GM18502 (cell line): ENCODE data around the gene STK31.
A peak's percentile ranks its signal among the peaks of the same experiment; 100 is the strongest.
"Not testable (repeated sequence)": the region's sequence is repeated elsewhere in the genome, so short reads cannot be mapped to it uniquely, and the experiment has no call there.

Experiments used
- ATAC-seq: cut with Tn5 transposase; IDR thresholded peaks from one replicate; pipeline ENCODE4 v1.9.1; 2021; ENCODE audit warnings: mild to moderate bottlenecking; ENCODE audit not compliant: unreplicated experiment, poor library complexity

The STK31 gene

DNA sequence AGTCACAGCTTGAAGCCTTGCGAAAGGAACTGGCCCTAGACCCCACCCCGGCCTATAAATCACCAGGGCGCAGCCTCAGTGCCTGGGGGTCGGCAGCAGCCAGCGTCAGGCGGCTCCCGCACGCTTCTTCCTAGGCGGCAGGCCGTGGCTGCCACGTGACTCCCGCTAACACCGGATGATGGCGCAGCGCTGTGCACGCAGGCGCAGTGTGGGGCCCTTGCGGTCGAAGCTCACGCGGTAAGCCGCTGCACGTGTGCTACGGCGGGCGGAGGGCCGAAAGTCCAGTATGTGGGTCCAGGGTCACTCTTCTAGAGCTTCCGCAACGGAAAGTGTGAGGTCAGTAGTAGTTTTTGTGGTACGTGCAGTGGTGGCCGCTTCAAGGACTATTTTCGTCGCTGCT is at the start of gene STK31:
TSS of gene STK31 (plus strand) at position 220 of the 400 bp plus-strand sequence. CDS start at position 287, 67 bp downstream.
- ATAC-seq = no peak

DNA sequence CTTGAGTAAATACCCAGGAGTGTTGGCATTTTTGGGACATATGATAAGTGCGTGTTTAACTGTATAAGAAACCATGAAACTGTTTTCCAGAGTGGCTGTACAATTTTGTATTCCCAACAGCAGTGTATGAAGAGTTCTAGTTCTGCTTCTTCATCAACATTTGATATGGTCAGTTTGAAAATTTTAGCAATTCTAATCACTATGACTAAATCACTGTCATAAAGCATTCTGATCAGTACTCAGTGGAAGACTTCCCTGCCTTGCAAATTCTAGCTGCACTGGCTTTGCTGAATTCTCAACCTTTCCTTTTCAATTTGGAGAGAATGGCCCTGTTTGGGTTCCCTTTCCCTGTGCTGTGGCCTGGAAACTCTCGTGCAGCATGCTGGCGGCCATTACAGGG is 48.6 kb upstream of the STK31 start:
- ATAC-seq = no peak

GRCh38 chr7:23662124-23662983 is 47.7 kb upstream of the STK31 start:
- ATAC-seq = no peak

GRCh38 chr7:23662984-23663313 is 47.1 kb upstream of the STK31 start:
- ATAC-seq = no peak

DNA sequence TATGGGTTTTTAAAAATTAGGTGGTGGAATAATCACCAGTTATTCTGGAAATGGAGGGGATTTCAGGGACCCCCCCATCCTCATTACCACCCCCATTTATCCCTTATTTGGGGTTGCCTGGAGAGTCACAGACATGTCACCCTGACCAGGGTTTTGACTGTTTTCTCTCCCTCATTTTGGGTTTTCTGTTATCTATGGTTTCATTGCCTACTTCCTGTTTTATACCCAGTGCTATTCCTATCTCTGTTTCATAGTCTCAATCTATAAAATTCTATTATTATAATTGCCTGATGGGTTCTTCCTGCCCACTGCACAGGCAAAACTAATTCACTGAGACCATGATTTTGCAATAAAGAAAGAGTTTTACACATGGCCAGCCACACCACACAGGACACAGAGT is 45.9 kb upstream of the STK31 start:
- no peak for ATAC-seq

- no peak for ATAC-seq
Measured at GRCh38 chr7:23672033-23672432, 38.0 kb upstream of the STK31 start.

GRCh38 chr7:23679898-23680413 is 30.1 kb upstream of the STK31 start, which contains the start of gene FAM221A:
FAM221A (plus strand) TSS chr7:23680199; CDS start chr7:23680219, 20 bp downstream.
- ATAC-seq = peak; percentile 91

GRCh38 chr7:23680414-23681405 is 29.3 kb upstream of the STK31 start:
- ATAC-seq = peak; percentile 36

DNA sequence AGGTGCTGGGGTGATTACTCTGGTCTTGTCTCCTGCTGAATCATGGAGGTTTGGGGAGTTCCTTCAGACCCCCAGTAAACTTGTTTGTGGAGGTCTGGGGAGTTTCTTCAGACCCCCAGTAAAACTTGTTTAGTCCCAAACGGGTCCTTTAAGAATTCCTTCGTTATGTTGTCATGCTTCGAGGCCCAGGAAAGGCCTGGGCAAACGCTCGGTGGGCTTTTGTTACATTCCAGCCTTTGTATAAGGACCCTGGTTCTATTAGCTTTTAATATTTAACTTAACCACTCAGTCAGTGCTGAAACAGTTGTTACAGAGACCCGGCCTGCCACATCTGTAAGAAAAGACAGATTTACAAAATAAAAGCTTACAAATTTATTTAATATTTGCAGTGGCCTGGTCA is 26.0 kb upstream of the STK31 start:
- not testable (repeated sequence) for ATAC-seq

DNA sequence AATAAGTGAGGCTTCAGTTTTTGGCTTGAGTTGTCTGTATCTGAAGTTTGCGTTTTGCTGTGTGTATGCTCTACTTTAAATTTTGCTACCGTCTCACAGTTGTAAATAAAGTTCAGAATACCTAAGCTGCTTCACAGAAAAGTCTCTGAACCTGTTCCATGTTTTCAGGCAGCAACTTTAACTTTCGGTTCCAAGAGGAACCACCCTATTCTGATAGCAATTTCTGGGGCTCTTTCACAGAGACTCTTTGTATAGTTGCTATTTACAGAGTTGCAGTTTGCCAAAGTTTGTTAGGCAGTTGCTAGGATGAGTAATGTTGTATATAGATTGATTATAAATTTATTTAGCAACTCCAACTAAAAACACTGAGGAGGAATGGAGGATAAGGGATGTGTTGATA is 24.3 kb upstream of the STK31 start:
- ATAC-seq = no peak

DNA sequence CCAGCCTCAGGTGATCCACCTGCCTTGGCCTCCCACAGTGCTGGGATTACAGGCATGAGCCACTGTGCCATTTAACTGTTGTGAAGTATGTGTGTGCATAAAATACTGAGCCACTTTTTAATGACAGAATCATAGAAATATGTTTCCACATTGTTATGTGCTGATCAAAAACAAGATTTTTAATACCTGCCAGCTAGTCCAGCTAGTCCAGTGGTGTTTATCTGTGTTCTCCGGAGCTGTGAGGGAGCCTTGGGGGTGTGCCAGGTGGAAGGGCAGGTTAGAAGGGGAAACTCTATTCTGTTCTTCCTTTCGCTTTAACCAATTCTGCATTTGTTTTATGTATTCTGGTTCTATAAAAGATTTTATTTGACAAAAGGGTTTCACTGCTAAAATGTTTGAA is 23.0 kb upstream of the STK31 start:
- ATAC-seq = no peak

GRCh38 chr7:23689165-23689564 is 20.9 kb upstream of the STK31 start:
- no peak for ATAC-seq

DNA sequence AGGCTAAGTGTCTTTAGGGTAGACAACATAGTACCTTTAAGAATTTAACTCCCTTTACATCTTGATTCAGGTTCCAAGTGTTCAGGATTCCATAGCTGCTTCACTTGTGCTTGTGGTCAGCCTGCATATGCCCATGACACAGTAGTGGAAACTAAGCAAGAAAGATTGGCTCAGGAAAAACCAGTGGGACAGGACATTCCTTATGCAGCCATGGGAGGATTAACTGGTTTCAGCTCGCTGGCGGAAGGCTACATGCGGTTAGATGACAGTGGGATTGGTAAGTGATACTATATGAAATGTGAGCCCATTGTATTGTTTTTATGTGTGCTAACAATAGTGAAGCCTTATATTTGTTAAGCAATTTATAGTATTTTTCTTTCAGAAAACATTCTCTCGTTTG is 18.7 kb upstream of the STK31 start:
- no peak for ATAC-seq

GRCh38 chr7:23693224-23693623 is 16.8 kb upstream of the STK31 start:
- no peak for ATAC-seq

DNA sequence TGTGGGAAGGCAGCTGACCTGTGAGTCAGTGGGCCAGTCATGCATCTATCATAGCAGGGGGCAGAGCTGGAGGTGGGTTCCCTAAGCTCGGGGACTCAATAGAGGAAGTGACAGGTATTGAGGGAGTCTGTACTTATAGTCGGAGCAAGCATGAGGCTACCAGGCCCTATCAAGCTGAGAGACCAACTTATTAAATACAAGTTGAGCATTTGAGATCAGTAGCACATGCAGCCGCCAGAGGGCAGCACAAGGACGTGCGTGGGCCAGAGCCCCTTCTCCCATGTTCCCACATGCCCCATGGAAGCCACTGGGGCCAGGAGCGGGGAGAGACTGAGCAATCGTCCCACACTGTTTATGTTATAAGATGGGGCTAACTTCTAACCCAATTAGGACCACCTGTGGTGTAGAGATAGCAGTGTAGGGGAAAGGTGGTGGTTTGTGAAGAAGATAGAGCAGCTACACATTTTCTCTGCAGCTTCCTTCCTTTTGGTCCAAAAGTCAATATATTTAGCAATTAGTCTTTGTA is 13.0 kb upstream of the STK31 start:
- peak; percentile 80 for ATAC-seq

DNA sequence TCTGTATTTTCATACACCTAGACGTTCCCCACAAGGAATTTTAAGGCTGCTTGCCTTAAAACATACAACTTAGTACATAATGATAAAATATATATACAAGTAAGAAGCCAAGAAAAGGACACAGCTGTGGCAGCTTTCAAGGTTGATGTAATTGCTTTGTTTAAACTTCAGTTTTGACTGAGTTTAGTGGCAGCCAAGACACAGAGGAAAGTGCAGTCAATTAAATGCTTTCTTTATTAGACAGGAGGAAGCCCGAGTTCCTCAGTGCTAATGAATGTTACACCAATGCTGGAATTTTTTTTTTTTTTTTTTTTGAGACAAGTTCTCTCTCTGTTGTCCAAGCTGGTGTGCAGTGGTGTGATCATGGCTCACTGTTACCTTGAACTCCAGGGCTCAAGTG is 11.2 kb upstream of the STK31 start:
- no peak for ATAC-seq

DNA sequence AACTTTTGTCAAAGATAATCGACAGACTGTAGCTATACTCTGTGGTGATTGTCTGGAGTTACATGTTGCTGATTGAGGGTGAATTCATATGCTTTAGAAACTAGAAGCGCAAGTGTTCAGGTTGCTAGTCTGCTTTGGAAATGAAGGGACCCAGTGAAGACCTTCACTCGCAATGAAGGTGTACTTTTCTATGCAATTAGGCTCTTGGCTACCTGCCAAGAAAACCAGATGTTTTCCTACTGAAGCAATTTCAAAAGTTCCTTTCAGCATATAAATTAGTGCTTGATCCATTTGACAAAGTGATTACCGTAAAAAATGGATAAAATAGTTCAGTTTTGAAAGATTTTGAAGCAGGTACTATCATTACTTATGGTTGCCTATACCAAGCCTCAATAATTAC is 10.0 kb upstream of the STK31 start:
- no peak for ATAC-seq

- no peak for ATAC-seq
Measured at GRCh38 chr7:23709081-23709750, 803 bp upstream of the STK31 start.

- no peak for ATAC-seq
Measured at GRCh38 chr7:23712368-23713284, 2.6 kb downstream of the STK31 start.
